ENCODE measurements around the gene DEFB124.

DNA sequence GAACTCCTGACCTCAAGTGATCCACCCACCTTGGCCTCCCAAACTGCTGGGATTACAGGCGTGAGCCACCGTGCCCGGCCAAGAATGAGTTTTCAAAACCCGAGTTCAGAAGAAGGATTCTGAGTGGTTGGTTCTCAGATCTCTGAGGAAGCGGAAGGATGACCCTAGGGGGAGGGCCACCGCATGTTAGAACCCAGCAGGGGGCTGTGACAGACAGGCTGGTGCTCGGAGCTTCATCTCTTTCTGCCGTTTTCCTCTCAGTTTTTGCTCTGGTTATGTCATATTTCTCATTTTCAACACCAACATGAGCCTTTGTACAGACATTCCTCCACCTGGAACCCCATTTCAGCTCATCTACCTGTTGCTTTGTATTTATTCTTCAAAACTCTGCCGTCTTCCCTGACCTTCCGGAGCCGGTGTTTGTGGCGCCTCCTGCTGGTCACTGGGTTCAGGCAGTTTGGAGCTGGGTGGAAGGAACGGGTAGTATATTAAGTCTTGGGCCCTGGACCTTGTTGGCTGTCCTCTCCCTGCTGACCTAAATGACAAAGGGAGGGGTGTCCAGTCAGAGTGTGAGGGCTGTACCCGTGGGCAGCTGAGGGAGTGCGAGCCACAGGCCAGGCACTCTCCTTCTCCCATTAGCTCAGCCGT is 34.8 kb downstream of the DEFB124 start, which contains the start of gene DEFB123:
- TF ChIP-seq, protein P1, sequence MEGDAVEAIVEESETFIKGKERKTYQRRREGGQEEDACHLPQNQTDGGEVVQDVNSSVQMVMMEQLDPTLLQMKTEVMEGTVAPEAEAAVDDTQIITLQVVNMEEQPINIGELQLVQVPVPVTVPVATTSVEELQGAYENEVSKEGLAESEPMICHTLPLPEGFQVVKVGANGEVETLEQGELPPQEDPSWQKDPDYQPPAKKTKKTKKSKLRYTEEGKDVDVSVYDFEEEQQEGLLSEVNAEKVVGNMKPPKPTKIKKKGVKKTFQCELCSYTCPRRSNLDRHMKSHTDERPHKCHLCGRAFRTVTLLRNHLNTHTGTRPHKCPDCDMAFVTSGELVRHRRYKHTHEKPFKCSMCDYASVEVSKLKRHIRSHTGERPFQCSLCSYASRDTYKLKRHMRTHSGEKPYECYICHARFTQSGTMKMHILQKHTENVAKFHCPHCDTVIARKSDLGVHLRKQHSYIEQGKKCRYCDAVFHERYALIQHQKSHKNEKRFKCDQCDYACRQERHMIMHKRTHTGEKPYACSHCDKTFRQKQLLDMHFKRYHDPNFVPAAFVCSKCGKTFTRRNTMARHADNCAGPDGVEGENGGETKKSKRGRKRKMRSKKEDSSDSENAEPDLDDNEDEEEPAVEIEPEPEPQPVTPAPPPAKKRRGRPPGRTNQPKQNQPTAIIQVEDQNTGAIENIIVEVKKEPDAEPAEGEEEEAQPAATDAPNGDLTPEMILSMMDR (IDR thresholded peaks at IDR 0.05; ENCODE audit: insufficient read depth, low read depth, low read length): no peak
- no peak for TF ChIP-seq EZH2 (IDR thresholded peaks at IDR 0.05; ENCODE audit: insufficient read depth, low read length)
